ENCODE measurements around the gene FRG1. TPM values are rescaled to one million over a fixed set of nuclear protein-coding genes. Genes with fewer than 3 reads are reported as not detected.
"Not testable (repeated sequence)": the region's sequence is repeated elsewhere in the genome, so short reads cannot be mapped to it uniquely, and the experiment has no call there.

Gene FRG1
- total RNA-seq, 1 donor from 2014 or later: 45.3 TPM

DNA sequence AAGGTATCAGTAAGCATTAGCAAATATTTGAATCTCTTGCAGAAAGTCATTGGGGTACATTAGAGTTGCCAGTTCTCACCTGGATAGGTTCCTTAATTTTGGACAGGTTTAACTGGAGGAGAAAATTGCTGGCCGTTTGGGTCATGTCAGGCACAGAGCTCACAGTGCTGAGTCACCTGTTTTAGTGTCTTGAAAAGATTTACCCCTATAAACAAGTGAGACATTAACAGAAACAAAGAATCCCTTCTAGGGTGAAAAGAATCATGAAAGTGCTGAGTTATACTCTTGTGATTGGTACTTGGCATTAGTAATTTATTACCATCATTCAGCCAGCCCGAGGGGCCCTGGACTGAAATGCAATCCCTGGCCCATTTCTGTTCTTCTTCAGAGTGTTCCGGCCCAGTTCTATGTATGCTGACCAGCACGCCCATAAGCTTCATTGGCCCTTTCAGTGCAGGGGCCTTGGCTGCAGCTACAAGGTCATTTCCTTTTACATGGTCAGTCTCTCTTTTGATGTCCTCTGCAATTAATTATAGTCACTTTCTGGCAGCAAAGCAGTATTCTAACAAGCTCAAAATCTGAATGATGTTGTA lies 45.1 kb downstream of the FRG1 start:
- not testable (repeated sequence) for DNase-seq (ENCODE audit: low spot score)

DNA sequence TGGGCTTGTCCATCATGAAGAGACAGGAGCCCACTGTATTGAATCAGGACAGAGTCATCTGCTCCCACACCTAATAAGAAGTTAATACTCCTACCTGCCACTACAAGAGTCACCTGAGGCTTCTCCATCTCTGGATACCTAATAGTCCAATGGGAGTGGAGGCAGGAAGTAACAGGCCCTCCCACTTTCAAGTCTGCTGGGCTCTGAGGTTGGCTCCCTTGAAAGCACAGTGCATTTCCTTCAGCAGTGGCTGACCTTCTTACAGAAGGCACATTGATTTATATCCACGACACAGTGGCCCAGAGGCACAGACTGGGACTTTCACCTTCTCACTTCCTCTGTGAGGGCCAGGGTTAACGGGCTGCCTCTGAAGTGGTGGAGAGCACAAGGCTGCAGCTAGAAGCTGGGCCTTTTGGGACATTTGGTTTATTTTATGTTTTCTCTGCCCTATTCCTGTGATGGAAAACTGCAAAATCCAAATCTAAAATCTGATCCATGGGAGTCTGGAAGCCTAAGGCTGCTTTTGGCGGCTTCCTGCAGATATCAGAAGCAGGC lies 48.3 kb downstream of the FRG1 start:
- no peak for DNase-seq (ENCODE audit: low spot score)

GRCh38 chr4:189989941-189990340 lies 49.3 kb downstream of the FRG1 start:
- DNase-seq (ENCODE audit: low spot score): not testable (repeated sequence)

Other genes starting within 250 kb of the FRG1 start
- gene FRG2, start 86.4 kb downstream of the FRG1 start, total RNA-seq: not detected
- not detected for gene DBET, start 123.6 kb downstream of the FRG1 start, total RNA-seq
- not detected for gene DUX4, start 232.9 kb downstream of the FRG1 start, total RNA-seq

Measured in mucosa of gallbladder (tissue), 1 donor.